Duodenal mucosa (tissue), 2 donors: Measurements from ENCODE around the gene KCNN4.

Experiments used
- H3K27ac ChIP-seq: one replicate; pipeline ENCODE4 v1.7.0; 2013; ENCODE audit warnings: low read depth, low read length
- H3K27me3 ChIP-seq, 2 donors: one replicate each; pipeline ENCODE4 v1.7.0; 2013; ENCODE audit warnings: low read length in 2 of 2, control low read depth in 1 of 2; ENCODE audit not compliant: insufficient read depth in 2 of 2, control insufficient read depth in 1 of 2
- H3K36me3 ChIP-seq, 2 donors: one replicate each; pipeline ENCODE4 v1.7.0; 2013; ENCODE audit warnings: low read length in 2 of 2, control low read depth in 1 of 2; ENCODE audit not compliant: insufficient read depth in 2 of 2, control insufficient read depth in 1 of 2
- H3K4me1 ChIP-seq, 2 donors: one replicate each; pipeline ENCODE4 v1.7.0; 2013; ENCODE audit warnings: low read length in 2 of 2, control low read depth in 1 of 2; ENCODE audit not compliant: insufficient read depth in 2 of 2, control insufficient read depth in 1 of 2
- H3K4me3 ChIP-seq, 2 donors: one replicate each; pipeline ENCODE4 v1.7.0; 2013; ENCODE audit warnings: low read length in 2 of 2, low read depth in 1 of 2
- H3K9ac ChIP-seq, 2 donors: one replicate each; pipeline ENCODE4 v1.7.0; 2013; ENCODE audit warnings: low read length in 2 of 2, low read depth in 1 of 2
- H3K9me3 ChIP-seq, 2 donors: one replicate each; pipeline ENCODE4 v1.7.0; 2013; ENCODE audit warnings: low read length in 2 of 2, control low read depth in 1 of 2; ENCODE audit not compliant: control insufficient read depth in 1 of 2

KCNN4 gene

GRCh38 chr19:43752287-43752875 is 28.4 kb downstream of the KCNN4 start:
- H3K9ac ChIP-seq: peak overlapping the region in 1 of 2 donors; percentile 92
- no peaks in the 10 kb centered on the region for H3K9me3 ChIP-seq
- no peak overlapping the region for H3K4me3 ChIP-seq
- H3K4me1 ChIP-seq: peaks cover 21 to 22% of the 10 kb centered on the region in 2 donors
- peaks cover 14 to 38% of the 10 kb centered on the region in 2 donors for H3K36me3 ChIP-seq
- no peak overlapping the region for H3K27ac ChIP-seq
- H3K27me3 ChIP-seq: no peaks in the 10 kb centered on the region

- Histone ChIP-seq H3K36me3 (peaks cover 19 to 45% of the 10 kb centered on the region in 2 donors), H3K9ac (no peak overlapping the region), H3K27ac (no peak overlapping the region), H3K4me1 (peaks cover 21 to 22% of the 10 kb centered on the region in 2 donors), H3K27me3 (no peaks in the 10 kb centered on the region), H3K9me3 (no peaks in the 10 kb centered on the region), H3K4me3 (no peak overlapping the region)
Observed at GRCh38 chr19:43751466-43752220, 29.1 kb downstream of the KCNN4 start.

- H3K36me3 ChIP-seq: peaks cover 24 to 54% of the 10 kb centered on the region in 2 donors
- H3K27me3 ChIP-seq: no peaks in the 10 kb centered on the region
- no peak overlapping the region for H3K27ac ChIP-seq
- H3K9me3 ChIP-seq: no peaks in the 10 kb centered on the region
- peaks cover 17 to 19% of the 10 kb centered on the region in 2 donors for H3K4me1 ChIP-seq
- H3K4me3 ChIP-seq: no peak overlapping the region
- no peak overlapping the region for H3K9ac ChIP-seq
Observed at GRCh38 chr19:43749898-43750297, 30.9 kb downstream of the KCNN4 start.

- H3K27me3 ChIP-seq: no peaks in the 10 kb centered on the region
- no peak overlapping the region for H3K9ac ChIP-seq
- H3K4me1 ChIP-seq: peaks cover 20 to 25% of the 10 kb centered on the region in 2 donors
- H3K4me3 ChIP-seq: no peak overlapping the region
- H3K27ac ChIP-seq: no peak overlapping the region
- H3K9me3 ChIP-seq: no peaks in the 10 kb centered on the region
- peaks cover 26 to 60% of the 10 kb centered on the region in 2 donors for H3K36me3 ChIP-seq
Observed at GRCh38 chr19:43749152-43749551, 31.6 kb downstream of the KCNN4 start.

GRCh38 chr19:43748685-43749084 is 32.1 kb downstream of the KCNN4 start:
- H3K9me3 ChIP-seq: no peaks in the 10 kb centered on the region
- peaks cover 29 to 63% of the 10 kb centered on the region in 2 donors for H3K36me3 ChIP-seq
- no peak overlapping the region for H3K4me3 ChIP-seq
- peaks cover 18 to 22% of the 10 kb centered on the region in 2 donors for H3K4me1 ChIP-seq
- H3K27me3 ChIP-seq: no peaks in the 10 kb centered on the region
- H3K9ac ChIP-seq: no peak overlapping the region
- no peak overlapping the region for H3K27ac ChIP-seq

GRCh38 chr19:43748205-43748594 is 32.6 kb downstream of the KCNN4 start:
- Histone ChIP-seq H3K27ac (no peak overlapping the region), H3K4me3 (no peak overlapping the region), H3K9me3 (no peaks in the 10 kb centered on the region), H3K36me3 (peaks cover 30 to 67% of the 10 kb centered on the region in 2 donors), H3K4me1 (peaks cover 13 to 17% of the 10 kb centered on the region in 2 donors), H3K9ac (no peak overlapping the region), H3K27me3 (no peaks in the 10 kb centered on the region)

- no peaks in the 10 kb centered on the region for H3K27me3 ChIP-seq
- no peak overlapping the region for H3K9ac ChIP-seq
- no peak overlapping the region for H3K27ac ChIP-seq
- no peaks in the 10 kb centered on the region for H3K9me3 ChIP-seq
- H3K36me3 ChIP-seq: peaks cover 33 to 71% of the 10 kb centered on the region in 2 donors
- H3K4me3 ChIP-seq: no peak overlapping the region
- H3K4me1 ChIP-seq: peaks cover 8 to 13% of the 10 kb centered on the region in 2 donors
Observed at GRCh38 chr19:43747557-43748204, 33.1 kb downstream of the KCNN4 start.

GRCh38 chr19:43743059-43743458 is 37.7 kb downstream of the KCNN4 start:
- Histone ChIP-seq H3K9ac (no peak overlapping the region), H3K27ac (no peak overlapping the region), H3K4me1 (peaks cover 17 to 37% of the 10 kb centered on the region in 2 donors), H3K4me3 (no peak overlapping the region), H3K9me3 (no peaks in the 10 kb centered on the region), H3K36me3 (peaks cover 30 to 73% of the 10 kb centered on the region in 2 donors), H3K27me3 (no peaks in the 10 kb centered on the region)

GRCh38 chr19:43741075-43741825 is 39.5 kb downstream of the KCNN4 start:
- Histone ChIP-seq H3K9me3 (no peaks in the 10 kb centered on the region), H3K4me1 (peaks cover 17 to 37% of the 10 kb centered on the region in 2 donors), H3K36me3 (peaks cover 25 to 72% of the 10 kb centered on the region in 2 donors), H3K4me3 (no peak overlapping the region), H3K27ac (no peak overlapping the region), H3K27me3 (no peaks in the 10 kb centered on the region), H3K9ac (no peak overlapping the region)
